ENCODE measurements around the gene GTPBP4.
"Not testable (repeated sequence)": the region's sequence is repeated elsewhere in the genome, so short reads cannot be mapped to it uniquely, and the experiment has no call there.

GTPBP4 gene

GRCh38 chr10:1034758-1035157, 46.5 kb downstream of the GTPBP4 start:
- no peak for DNase-seq

GRCh38 chr10:1035201-1035600, 47.0 kb downstream of the GTPBP4 start:
- no peak for DNase-seq

GRCh38 chr10:1036341-1036791, 48.1 kb downstream of the GTPBP4 start:
- no peak for DNase-seq

- DNase-seq, result no peak
Observed at GRCh38 chr10:1037098-1037497, 48.9 kb downstream of the GTPBP4 start.

GRCh38 chr10:1038769-1039168, 50.5 kb downstream of the GTPBP4 start:
- DNase-seq, result not testable (repeated sequence)

GRCh38 chr10:1040133-1040532, 51.9 kb downstream of the GTPBP4 start:
- DNase-seq, result no peak

- no peak for DNase-seq
Observed at GRCh38 chr10:1041514-1041913, 53.3 kb downstream of the GTPBP4 start.

- DNase-seq, result peak; percentile 25 to 40
Observed at GRCh38 chr10:1043532-1043995, 55.3 kb downstream of the GTPBP4 start.

GRCh38 chr10:1044146-1044545, 55.9 kb downstream of the GTPBP4 start:
- DNase-seq, result no peak

- DNase-seq, result no peak
Observed at GRCh38 chr10:1044964-1045363, 56.7 kb downstream of the GTPBP4 start.

GRCh38 chr10:1045415-1045814, 57.2 kb downstream of the GTPBP4 start:
- no peak for DNase-seq

- DNase-seq, result no peak
Observed at GRCh38 chr10:1047937-1048336, 59.7 kb downstream of the GTPBP4 start.

GRCh38 chr10:1048349-1048731, 60.1 kb downstream of the GTPBP4 start:
- peak in 1 of 2 donors; percentile 59 for DNase-seq

- peak; percentile 98 for DNase-seq
Observed at GRCh38 chr10:1048732-1049424, 60.6 kb downstream of the GTPBP4 start, which contains the start of gene IDI1. Gene IDI1, minus strand, starts transcription at chr10:1049119. Its CDS starts 116 bp downstream, at chr10:1049003.

- no peak for DNase-seq
Observed at GRCh38 chr10:1049425-1049958, 61.3 kb downstream of the GTPBP4 start.

- no peak for DNase-seq
Observed at GRCh38 chr10:1050145-1050544, 61.9 kb downstream of the GTPBP4 start.

- peak; percentile 43 to 69 for DNase-seq
Observed at GRCh38 chr10:1050554-1050953, 62.3 kb downstream of the GTPBP4 start.

- no peak for DNase-seq
Observed at GRCh38 chr10:1054684-1055083, 66.5 kb downstream of the GTPBP4 start.

GRCh38 chr10:1056326-1057105, 68.3 kb downstream of the GTPBP4 start, which contains the start of gene WDR37:
Gene WDR37, plus strand, starts transcription at chr10:1056385. Its CDS starts 15,771 bp downstream, at chr10:1072156.
- peak; percentile 76 to 84 for DNase-seq

- DNase-seq, result peak; percentile 71 to 76
Observed at GRCh38 chr10:1057106-1057657, 68.9 kb downstream of the GTPBP4 start.

GRCh38 chr10:1058017-1058416, 69.8 kb downstream of the GTPBP4 start:
- no peak for DNase-seq

GRCh38 chr10:1059902-1060301, 71.7 kb downstream of the GTPBP4 start:
- DNase-seq, result no peak
